DMS114 treated with DMSO at 0.1 percent for 48 hours (cell line): ENCODE measurements around the gene ABHD15.

Experiments
- DNase-seq: peaks from one replicate; lab custom pipeline; 2025; ENCODE audit not compliant: unreplicated experiment; lab: John Stamatoyannopoulos, UW

ABHD15 gene

DNA sequence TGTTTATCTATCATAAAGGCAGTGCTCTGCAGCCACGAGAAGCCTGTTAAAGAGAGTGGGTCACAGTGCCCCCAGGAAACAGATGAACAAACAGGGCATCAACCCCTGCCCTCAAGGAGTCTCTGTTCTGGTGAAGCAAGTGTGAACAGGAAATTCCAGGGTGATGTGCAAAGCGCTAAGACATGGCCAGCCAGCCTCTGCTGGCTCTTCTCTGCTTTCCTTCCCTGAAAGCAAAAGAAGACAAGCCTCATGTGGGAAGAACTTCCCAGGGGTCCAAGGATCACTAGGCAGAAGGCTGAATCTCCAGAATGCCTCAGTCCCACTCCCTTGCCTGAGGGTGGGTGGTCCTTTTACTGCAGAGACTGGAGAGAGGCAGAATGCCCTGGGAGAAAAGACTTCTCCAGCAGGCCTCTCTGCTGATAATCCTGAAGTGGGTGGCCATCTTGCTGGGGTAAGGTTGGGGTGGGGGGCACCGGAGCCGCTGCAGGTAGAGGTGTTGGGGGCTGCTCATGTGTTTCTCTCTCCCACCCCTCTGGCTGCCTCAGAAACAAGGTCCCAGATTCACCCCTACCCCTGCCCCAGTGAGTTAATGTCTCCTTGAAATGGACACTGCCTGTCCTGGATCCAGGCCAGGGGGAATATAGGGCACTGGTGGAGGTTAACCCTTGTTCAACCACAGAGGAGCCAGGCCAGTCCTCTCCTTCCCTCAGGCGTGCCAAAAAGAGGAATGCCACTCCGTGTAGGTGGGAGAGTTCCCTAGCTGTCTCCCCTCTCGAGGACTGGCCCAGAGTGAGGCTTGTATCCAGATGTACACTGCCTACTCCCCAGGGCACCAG is 28.5 kb upstream of the ABHD15 start:
- no peak for DNase-seq

DNA sequence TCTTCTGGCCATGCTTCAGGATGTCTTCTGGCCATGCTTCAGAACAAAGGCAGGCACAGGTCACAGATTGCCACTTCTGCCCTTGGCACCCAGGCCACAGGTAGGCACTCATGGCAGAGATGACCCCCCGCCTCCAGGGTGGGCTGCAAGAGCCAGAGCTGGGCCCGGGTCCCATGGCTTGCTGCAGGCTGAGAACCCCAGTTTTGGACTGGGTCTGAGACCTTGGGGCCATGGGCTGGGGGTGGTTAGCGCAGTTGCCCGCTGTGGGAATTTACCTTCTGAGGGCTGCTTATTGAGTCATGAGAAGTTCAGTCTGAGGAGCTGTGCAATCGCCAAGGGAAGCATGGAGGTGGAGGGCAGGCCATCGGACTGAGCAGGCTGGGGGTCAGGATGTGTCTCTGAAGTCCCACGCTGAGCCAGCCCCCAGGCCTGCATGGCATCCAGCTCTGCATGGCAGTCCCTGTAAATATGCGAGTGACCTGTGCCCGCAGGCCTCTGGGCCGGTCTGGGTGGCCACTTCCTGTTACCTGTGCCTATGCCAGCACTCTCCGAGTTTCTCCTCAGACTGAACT is 27.8 kb upstream of the ABHD15 start:
- no peak for DNase-seq

DNA sequence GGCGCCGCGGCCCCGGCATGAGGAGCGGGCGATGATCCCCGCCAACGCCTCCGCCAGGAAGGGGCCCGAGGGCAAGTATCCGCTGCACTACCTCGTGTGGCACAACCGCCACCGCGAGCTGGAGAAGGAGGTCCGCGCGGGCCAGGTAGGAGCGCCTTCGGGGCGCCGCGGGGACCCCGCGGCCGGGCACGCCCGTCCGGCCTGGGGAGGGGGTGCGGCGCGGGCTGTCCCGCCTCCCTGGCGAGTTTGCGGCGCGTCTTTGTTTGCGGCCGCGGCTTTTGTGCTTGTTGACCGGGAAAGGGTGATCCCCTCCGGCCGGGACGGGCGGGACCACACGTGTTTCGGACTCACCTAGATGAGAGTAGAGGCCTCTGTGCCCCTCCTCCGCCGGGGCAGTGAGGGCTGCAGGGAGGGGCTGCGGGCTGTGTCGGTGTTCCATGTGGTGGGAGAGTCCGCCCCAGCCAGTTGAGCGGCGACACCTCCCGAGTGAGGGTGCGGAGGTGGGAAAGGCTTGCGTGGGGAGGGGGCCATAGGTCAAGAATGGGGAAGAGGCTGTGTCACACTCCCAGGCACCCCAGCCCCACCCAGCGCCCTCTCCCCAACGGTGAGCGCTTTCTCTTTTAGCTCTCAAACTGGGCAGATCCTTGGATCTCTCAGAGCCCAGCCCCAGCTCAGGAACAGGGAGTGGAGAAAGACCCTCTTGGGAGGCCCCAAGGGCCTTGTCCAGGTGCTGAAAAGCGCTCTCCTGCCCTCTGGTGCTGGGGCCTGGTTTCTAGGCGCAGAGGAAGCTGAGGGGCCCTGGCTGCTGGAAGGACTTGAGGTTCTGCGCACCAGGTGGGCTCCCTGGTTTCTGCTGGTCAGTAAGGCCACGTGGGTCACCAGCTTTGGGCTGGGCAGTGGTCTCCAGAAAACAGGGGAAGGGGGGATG is 27.0 kb upstream of the ABHD15 start:
- no peak for DNase-seq

- no peak for DNase-seq
These were observed 26.2 kb upstream of the ABHD15 start, which contains the start of gene ANKRD13B for GRCh38 chr17:29592850-29593551. TSS of gene ANKRD13B (plus strand) at chr17:29593132. CDS start at chr17:29593622, 490 bp downstream.

DNA sequence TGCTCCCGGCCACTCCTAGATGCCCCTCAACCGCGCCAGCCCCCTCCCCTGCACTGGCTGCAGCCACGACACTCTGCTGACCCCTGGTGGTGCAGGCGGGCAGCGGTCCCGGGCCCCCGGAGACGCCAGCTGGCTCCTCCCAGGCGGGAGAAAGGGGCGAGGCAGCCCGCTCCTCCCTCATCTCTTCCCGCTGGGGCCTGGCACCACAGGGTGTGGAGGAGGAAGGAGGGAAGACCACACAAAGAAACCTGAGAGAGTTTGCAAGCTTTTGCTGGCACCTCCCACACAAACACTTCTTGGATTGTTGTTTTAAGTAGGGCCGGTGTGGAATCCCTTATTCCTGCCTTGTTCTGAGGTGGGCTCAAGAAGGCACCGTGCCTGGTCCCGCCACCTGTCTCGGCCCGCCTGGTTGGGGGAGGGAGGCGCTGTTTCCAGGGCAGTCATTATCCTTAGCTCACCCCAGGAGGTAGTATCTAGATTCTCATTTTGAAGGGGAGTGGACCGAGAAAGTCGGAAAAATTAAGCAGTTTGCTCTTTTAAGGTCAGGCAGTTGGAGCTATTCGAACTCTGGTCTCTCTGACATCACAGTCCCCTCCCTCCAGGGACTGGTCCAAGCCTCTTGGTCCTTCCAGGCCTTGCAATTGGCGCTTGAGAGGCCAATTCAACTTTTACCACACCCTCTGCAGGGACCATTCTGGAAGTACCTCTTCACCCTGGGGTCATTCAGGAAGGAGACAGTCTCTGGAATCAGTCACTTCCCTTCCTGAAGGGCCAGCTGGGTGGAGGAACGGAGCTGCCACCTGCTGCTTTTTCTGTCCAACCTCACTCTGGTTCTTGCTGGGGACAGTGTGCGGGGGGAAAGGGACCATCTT is 25.1 kb upstream of the ABHD15 start:
- DNase-seq, result peak; percentile 77

- DNase-seq, result peak; percentile 43
These were observed 24.4 kb upstream of the ABHD15 start for GRCh38 chr17:29591146-29591736.

DNA sequence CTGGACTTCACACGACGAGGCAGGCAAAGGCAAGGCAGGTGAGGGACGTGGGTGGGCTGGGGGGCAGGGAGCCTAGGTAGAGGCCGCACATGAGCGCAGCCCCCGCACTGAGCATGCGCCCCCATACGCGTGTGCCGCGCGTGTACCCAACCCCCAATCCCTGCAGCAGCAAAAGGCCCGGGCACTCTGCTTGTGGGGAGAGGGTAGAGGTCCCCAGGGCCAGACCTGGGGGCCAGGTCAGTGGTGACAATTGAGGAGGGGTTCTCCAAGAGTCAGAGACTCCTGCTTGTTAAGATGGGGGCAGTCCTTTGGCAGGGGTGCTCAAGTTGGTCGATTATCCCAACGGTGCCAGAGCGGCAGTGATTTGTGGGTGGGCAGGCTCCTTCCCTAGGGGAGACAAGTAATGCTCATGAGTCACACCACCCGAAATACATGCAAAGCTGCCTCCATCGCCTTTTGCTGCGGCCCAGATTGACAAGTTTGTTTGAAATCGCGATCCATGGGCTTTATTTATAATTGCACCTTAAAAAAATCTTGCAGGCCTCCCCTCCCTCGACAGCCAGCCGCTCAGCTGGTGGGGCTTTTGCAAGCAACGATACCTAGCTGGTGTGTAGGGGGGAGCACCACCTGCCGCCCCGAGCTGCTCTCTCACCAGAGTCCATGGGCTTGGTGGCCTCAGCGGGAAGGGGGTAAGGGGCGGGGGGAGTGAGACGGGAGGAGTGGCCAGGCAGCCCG is 23.7 kb upstream of the ABHD15 start:
- DNase-seq, result peak; percentile 18

DNA sequence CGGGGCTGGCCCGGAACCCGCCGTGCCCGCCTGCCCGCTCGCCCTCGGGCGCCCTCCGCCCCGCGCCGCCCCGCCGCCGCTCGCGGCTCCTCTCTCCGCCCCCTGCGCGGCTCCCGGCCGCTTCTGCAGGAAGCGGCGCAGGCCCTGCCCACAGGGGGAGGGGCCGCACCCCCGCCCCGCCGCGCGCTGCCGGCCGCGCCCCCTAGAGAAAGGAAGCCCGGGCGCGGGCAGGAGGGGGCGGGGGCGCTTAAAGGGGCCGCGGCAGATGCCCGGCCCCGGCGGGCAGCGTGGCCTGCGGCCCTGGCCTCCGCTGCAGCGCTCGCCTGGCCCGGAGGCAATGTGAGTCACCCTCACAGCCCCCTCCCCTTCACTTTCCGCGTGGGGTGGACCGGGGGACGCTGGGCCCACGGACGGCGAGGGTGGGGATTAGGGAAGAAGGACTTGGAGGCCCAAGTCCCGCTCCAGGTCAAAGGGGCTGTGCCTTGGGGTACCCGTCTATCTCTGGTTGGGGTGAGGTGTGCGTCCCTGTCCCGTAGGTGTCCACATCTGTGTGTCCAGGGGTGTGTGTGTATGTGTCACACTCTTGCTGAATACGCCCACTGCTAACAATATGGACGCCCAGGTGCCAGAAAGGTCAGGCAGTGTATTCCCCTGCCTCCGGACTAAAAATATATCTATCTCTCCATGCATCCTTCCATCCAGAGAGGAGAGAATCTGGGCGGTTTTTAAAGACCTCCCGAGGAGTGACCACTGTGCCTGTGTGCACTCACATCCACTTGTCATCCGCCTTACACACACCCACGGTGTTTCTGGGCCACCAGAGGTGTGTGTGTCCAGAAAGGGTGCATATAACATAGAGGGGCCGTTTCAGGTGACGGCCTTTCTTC is 22.9 kb upstream of the ABHD15 start, which contains the start of gene GIT1:
TSS of gene GIT1 (minus strand) at position 125 of the 887 bp plus-strand sequence. CDS start 270 bp downstream, outside the sequence.
- peak; percentile 57 for DNase-seq

DNA sequence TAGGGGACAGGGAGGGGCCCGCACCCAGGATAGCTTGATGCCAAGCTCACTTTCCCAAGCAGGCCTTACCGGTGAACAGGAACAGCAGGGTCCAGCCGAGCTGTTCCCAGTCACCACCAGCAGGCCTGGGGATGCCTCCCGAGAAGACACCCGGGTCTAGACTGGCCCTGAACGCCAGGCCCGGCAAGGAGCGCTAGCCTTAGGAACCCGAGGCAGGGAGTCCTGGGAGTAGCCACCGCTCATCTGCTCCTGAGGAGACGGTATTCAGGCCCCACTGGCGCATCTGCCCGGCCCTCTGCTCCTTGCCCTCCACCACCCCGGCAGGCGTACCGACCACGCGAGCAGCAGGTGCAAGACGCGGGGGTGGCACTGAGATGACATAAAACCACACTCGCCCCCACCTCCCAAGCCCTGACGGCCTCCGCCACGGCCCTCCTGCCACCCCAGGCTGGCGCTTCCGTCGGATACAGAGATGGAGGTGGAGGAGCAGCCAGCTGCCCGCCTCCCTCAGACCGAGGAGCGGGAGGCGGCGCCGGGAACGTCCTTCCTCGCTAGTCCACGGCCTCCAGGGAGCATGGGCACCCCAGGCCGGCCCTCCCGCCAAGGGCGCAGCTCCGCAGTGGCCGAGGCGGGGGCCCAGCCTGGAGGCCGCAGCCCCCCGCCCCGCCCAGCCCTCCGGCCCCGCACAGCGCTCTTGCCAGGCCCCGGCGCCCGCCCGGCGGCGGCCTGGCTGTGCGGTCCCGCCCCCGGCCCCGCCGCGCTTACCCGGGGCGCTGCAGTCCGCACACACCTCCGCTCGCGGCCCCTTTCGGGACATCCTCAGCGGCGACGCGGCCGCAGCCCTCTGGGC is 21.9 kb upstream of the ABHD15 start:
- no peak for DNase-seq

DNA sequence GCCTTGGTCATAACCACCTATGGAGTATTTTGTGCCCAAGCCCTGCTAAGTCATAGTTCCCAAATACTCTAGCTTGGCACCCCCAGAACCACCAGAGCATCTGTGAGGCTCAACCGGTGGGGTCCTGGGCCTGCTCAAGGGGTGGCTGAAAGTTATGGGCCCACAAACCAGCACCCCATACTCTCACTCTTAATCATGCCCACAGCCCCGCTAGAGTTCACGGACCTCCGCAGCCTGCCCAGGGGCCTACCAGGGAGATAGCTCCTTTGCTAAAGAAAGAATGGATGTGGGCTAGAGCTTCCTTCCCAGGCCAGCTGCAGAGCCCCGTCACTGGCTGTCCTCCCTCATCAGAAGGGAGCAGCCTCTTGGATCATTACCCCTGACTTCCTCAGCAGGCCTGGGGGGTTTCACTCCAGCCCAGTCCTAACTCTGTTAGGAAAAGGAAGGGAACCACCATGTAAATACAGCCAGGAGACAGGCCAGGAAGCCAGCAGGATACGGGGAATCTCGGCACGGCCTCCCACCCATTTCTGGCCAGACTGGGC is 21.3 kb upstream of the ABHD15 start:
- DNase-seq, result no peak

DNA sequence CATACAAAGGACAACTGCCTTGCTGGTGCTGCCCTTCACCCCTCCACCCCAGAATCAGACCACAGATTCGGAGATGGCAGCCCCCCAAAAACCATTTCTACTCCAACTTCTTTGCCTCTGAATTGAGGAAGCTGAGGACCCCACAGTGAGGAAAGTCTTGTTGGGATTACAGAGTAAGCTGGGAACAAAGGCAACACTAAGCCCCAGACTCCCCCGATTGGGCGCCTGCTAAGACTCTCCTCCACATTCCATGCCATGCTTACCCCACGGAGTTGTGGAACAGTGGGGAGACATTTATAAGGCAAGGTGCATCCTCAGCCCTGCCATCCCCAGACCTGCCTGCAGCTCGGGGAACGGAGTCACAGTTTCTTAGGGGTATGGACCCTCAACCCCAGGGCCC is 20.8 kb upstream of the ABHD15 start:
- no peak for DNase-seq

DNA sequence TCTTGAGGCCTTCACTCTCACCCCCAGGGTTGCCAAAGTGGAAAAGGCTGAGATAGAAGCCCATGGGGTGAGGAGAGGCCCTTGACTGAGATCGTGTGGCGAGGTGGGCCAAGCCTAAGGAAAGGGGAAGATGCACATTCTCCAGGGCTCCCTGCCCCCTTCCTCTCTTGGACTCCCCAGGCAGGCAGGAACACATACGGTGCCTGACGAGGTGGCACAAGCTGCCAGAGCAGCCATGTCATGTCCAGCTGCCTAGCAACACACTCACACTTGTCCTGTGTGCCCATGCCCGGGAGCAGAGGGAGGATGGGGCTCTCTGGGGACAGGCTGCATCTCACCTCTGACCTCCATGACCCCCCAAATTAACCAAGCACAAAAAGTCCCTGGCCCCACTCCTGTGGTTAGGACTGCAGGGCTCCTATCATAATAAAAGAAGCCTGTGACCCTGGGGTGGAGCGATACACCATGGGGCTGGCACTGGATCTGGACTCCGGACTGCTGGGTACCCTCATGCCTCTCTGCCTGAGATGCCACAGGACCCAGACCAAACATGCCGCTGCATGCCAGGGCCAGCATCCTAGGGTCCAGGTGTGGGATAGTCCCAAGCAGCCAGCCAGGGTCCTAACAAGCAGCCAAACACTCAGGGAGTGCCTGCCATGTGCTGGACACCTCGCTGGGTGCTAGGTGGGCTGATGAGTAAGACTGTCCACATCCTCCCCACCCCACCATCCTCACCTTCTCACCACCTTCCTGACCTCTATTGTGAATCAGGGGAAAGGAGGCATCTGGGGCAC is 20.0 kb upstream of the ABHD15 start:
- no peak for DNase-seq

- no peak for DNase-seq
These were observed 18.4 kb upstream of the ABHD15 start for GRCh38 chr17:29585080-29585751.

GRCh38 chr17:29584452-29585079 is 17.7 kb upstream of the ABHD15 start:
- DNase-seq, result no peak
